GM23338 (cell line): ENCODE results near the gene SMC1A.

Source experiments
- CREB1 ChIP-seq: fragments of 250-450 bp; sonication (Bioruptor Pico); IDR thresholded peaks from 2 replicates; pipeline ENCODE4 v1.5.0; 2020; ENCODE audit warnings: low read depth, mild to moderate bottlenecking, moderate library complexity
- CTCF ChIP-seq, 2 experiments: fragments of 200-600 bp in 1 of 2; sonication (generic) in 1 of 2; conservative IDR thresholded peaks; 2 replicates each; pipeline versions ENCODE4 v1.5.1 to v1.6.1; 2016 to 2017; ENCODE audit warnings: antibody characterized with exemption in 2 of 2, low read depth in 2 of 2, mild to moderate bottlenecking in 2 of 2, moderate library complexity in 1 of 2
- EZH2 ChIP-seq: fragments of 200-600 bp; sonication (generic); IDR thresholded peaks from one replicate; pipeline ENCODE4 v1.8.0; 2017; ENCODE audit warnings: antibody characterized with exemption, mild to moderate bottlenecking, low read depth; ENCODE audit not compliant: unreplicated experiment
- EZH2phosphoT487 ChIP-seq: fragments of 200-600 bp; sonication (generic); IDR thresholded peaks from one replicate; pipeline ENCODE4 v1.8.1; 2018; ENCODE audit warnings: antibody characterized with exemption; ENCODE audit not compliant: unreplicated experiment
- JUNB ChIP-seq: IDR thresholded peaks from one replicate; pipeline ENCODE4 v1.6.1; 2016; ENCODE audit warnings: antibody characterized with exemption; ENCODE audit not compliant: unreplicated experiment
- POLR2AphosphoS5 ChIP-seq: IDR thresholded peaks from 2 replicates; pipeline ENCODE4 v1.6.1; 2016; ENCODE audit warnings: antibody characterized with exemption, low read depth
- STAT1 ChIP-seq: IDR thresholded peaks from one replicate; pipeline ENCODE4 v1.6.1; 2016; ENCODE audit warnings: antibody characterized with exemption; ENCODE audit not compliant: unreplicated experiment
- TF ChIP-seq, protein P1 (sequence below): IDR thresholded peaks from 2 replicates; pipeline ENCODE4 v1.6.1; 2016; ENCODE audit warnings: antibody characterized with exemption
- TF ChIP-seq, protein P2 (sequence below): IDR thresholded peaks from one replicate; pipeline ENCODE4 v1.6.1; 2018; ENCODE audit warnings: antibody characterized with exemption; ENCODE audit not compliant: unreplicated experiment

- TF ChIP-seq CTCF (conservative IDR thresholded peaks at IDR 0.05; ENCODE audit: low read depth in 2 of 2): peak; percentile 30 to 44; a peak in 3 of 4 replicates
- TF ChIP-seq POLR2AphosphoS5: no peak
- TF ChIP-seq, protein P1, sequence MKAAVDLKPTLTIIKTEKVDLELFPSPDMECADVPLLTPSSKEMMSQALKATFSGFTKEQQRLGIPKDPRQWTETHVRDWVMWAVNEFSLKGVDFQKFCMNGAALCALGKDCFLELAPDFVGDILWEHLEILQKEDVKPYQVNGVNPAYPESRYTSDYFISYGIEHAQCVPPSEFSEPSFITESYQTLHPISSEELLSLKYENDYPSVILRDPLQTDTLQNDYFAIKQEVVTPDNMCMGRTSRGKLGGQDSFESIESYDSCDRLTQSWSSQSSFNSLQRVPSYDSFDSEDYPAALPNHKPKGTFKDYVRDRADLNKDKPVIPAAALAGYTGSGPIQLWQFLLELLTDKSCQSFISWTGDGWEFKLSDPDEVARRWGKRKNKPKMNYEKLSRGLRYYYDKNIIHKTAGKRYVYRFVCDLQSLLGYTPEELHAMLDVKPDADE: no peak
- no peak for TF ChIP-seq JUNB
- no peak for TF ChIP-seq EZH2
- no peak for TF ChIP-seq EZH2phosphoT487
- no peak for TF ChIP-seq CREB1
- TF ChIP-seq, protein P2, sequence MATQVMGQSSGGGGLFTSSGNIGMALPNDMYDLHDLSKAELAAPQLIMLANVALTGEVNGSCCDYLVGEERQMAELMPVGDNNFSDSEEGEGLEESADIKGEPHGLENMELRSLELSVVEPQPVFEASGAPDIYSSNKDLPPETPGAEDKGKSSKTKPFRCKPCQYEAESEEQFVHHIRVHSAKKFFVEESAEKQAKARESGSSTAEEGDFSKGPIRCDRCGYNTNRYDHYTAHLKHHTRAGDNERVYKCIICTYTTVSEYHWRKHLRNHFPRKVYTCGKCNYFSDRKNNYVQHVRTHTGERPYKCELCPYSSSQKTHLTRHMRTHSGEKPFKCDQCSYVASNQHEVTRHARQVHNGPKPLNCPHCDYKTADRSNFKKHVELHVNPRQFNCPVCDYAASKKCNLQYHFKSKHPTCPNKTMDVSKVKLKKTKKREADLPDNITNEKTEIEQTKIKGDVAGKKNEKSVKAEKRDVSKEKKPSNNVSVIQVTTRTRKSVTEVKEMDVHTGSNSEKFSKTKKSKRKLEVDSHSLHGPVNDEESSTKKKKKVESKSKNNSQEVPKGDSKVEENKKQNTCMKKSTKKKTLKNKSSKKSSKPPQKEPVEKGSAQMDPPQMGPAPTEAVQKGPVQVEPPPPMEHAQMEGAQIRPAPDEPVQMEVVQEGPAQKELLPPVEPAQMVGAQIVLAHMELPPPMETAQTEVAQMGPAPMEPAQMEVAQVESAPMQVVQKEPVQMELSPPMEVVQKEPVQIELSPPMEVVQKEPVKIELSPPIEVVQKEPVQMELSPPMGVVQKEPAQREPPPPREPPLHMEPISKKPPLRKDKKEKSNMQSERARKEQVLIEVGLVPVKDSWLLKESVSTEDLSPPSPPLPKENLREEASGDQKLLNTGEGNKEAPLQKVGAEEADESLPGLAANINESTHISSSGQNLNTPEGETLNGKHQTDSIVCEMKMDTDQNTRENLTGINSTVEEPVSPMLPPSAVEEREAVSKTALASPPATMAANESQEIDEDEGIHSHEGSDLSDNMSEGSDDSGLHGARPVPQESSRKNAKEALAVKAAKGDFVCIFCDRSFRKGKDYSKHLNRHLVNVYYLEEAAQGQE: no peak
- TF ChIP-seq STAT1: no peak
Observed at GRCh38 chrX:53374923-53375322, 47.5 kb downstream of the SMC1A start.
